CD4-positive, alpha-beta T cell treated with Interferon gamma for 1 hour (primary cell): ENCODE data around the gene DPYD.

Source experiments
- DNase-seq: peaks from one replicate; pipeline ENCODE4 v3.0.0-alpha.2; 2020

Gene DPYD

DNA sequence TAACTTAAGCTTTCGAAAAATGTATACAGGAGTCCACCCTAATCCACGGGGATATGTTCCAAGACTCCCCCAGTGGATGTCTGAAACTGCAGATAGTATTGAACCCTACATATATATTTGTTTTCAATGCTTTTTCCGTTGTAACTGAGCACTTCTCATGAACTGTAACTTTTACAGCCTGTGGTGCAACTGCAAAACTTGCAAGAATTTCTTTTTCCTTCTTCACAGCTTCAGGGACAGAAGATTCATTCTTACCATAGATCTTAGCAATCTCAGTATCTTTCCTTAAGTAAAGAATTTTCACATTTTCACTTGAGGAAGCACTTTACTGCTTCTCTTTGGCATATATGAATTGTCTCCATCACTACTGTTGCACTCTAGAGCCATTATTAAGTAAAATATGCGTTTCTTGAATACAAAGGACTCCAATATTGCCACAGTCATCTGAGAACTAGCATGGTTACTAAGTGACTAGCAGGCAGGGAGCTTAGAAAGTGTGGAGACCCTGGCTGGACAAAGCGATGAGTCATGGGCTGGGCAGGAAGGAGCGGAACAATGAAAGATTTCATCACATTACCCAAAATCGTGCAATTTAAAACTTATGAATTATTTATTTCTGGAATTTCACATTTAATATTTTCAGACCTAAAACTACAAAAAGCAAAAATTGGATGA lies 14.1 kb downstream of the DPYD start:
- DNase-seq = peak; percentile 41

DNA sequence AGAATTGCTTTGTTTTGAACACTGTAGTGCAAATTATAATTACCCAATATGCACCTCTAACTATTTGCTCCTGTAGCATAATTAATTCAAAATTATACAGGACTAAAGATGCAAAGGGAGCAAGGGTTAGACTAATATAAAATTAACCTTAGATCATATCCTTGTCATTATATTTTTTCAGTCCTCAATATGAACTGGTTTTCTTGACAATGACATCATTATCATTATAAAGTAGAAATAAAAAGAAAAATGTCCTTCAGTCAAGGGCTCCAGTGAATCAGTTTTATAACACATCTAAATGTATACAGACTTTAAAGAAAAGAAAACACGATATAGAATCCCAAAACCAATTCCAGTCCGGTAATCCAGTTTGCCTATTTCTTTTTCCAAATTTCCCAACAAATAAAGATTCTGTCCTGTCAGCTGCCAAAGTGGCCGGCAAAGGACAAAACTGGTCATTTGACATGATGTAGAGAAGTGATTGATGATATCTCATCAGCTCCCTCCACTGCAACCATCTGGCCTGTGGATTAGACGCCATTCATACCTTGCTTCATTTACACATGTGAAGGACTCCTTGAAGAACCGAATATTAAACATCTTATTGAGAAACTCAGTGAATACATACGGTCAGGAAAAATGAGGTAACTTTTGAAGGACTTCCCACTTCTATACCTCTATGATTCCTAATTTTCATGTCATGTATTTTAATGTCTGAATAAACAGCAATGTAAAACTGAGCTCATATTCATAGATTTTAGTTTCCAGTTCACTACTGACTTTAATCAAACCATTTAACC lies 15.5 kb downstream of the DPYD start:
- no peak for DNase-seq

- no peak for DNase-seq
Observed at GRCh38 chr1:97904534-97904933, 16.3 kb downstream of the DPYD start.

DNA sequence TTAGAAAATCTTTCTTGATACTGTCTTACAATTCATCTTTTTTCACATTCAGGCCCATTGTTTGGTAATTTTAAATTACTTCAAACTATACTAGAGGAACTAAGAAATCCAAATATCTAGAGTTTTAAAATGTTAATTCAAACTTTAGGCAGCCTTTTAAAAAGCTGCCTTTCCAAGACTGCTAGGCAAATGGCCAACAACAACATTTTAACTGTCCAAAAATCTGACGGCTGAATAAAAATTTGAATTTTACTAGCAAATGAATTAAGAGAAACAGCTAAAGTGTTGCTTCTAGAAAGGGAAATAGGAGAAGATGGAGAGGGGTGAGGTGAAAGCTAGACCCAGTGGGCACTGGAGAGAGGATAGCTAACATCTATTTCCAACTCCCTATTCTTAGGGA lies 17.2 kb downstream of the DPYD start:
- DNase-seq = no peak

GRCh38 chr1:97902067-97902466 lies 18.8 kb downstream of the DPYD start:
- no peak for DNase-seq

DNA sequence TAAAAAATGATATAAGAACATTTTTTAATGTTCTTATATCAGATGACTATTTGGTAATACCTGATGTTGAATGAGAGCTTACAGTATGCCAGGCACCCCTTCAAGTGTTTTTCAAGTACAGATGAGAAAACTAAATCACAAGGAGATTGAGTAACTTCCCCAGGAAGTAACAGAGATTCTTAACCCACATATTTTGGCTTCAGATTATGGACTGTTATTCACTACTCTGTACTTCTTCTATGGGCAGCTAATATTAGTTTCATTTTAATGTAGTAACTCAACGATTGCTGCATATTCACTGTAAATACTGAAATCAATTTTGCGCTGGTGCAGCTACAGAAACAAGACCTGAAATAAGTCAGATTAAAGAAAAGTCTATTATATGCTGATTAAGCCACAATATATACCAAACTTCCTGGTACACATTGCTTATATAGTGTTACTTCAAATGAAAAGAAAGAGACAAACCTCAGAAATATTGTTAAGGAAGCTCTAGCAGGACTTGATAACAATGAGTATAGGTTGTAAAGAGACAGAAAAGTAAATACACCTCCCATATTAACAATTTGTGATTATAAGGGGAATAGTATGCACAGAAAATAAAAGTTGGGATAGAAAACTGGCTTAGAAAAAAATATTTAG lies 19.7 kb downstream of the DPYD start:
- DNase-seq = no peak

- DNase-seq = no peak
Observed at GRCh38 chr1:97898948-97899347, 21.9 kb downstream of the DPYD start.

DNA sequence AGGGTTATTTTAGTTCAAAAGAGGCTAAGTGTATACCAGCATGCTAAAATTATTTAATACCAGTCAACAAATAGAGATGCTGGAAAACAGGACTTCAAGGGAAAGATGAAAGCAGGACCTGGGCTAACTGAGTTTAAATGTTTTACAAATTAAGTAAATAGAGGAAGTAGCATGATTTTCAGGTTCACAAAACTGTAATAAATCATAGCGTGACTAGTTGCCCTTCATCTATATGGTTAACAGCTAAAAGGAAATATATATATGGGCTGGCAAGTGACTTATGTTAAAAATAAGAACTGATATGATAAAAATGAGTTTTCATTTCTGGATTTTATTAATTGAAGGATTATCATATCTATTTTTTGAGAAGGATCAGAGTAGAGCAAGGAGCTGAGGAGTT lies 25.6 kb downstream of the DPYD start:
- DNase-seq = no peak

DNA sequence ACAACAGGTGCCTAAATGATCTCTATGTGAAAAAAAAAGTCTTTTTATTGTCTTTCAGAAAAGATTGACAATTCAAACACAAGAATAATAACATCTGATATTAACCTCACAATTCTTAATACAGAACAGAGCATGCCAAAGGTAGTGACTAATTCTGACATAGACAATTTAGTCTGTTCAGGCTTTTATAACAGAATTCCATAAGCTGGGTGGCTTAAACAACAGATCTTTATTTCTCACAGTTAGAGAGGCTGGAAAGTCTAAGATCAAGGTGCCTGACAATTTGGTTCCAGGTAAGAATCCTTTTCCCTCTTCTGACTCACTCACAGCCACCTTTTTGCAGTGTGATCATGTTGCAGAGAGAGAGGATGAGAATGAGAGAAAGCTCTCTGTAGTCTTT lies 27.0 kb downstream of the DPYD start:
- no peak for DNase-seq

DNA sequence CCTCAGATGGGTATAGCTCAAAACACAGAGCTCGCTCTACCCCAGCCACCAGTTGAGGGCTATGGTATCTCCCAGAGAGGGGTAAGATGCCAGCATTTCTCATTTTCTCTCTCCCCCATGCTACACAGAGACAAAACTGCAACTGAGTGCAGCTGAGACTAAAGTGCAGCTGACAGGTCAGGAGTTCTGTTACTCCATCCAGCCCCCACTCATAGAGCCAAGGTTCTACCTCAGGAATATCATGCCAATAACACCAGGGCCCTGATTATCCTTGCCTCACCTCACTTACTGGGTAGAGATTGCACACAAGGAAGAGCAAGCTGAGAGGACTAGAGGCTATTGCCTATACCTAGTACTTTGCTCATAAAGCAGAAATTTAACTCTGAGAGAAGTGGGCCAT lies 34.6 kb downstream of the DPYD start:
- no peak for DNase-seq

- DNase-seq = no peak
Observed at GRCh38 chr1:97883823-97884222, 37.0 kb downstream of the DPYD start.

GRCh38 chr1:97877307-97877706 lies 43.5 kb downstream of the DPYD start:
- DNase-seq = no peak

GRCh38 chr1:97875996-97876395 lies 44.8 kb downstream of the DPYD start:
- DNase-seq = no peak

DNA sequence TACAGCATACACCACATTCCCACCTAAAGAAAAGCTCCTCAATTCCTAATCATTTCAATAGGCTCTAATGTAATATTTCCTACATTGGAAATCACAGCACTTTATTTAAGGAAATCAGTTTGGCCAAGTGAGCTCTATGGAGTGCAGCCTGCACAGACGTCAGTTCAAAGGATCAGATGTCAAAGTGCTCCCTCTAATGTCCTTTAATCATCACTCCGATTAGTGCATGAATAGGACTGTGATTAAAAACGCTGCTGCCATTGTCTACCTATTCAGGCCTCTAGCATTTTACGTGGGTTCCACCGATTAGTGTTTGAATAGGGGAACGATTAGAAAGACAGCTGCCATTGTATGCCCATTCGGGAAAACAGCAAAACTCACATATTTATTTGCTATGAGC lies 50.2 kb downstream of the DPYD start:
- DNase-seq = no peak

GRCh38 chr1:97869441-97869840 lies 51.4 kb downstream of the DPYD start:
- DNase-seq = no peak

GRCh38 chr1:97867127-97867526 lies 53.7 kb downstream of the DPYD start:
- no peak for DNase-seq

DNA sequence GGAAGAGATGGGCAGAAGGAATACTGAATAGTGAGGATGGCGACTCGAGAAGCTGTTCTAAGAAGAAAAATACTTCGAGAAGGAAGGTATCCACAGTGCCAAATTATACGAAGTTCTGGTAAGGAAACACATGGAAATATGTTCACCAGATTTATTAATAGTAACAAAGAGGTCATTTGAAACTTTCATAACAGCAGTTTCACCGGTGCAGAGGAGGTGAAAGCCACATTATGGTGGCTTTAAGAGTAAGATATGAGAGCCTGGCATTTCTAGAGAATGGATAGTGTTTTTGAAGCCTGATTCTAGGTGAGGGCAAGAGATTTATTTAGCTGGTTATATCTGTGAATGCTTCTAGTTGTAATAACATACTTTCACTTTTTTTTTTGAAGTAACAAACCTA lies 56.2 kb downstream of the DPYD start:
- DNase-seq = no peak

DNA sequence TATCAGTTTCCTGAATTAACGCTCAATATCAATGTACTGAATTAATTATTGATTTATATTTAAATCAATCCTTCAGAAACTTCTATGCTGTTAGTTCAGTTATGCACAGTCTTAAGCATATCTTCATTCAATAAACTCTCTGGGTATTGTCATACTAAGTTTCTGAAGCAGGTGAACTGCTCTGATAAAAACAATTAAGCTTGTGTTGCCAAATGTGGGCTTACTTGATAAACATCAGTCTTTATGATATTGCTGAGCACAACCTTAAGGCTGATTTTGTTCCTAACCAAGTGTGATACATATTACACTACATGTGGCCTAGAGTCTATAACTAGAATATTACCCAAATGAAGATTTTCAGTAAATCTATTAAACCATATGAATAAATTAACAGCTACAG lies 67.6 kb downstream of the DPYD start:
- DNase-seq = no peak

DNA sequence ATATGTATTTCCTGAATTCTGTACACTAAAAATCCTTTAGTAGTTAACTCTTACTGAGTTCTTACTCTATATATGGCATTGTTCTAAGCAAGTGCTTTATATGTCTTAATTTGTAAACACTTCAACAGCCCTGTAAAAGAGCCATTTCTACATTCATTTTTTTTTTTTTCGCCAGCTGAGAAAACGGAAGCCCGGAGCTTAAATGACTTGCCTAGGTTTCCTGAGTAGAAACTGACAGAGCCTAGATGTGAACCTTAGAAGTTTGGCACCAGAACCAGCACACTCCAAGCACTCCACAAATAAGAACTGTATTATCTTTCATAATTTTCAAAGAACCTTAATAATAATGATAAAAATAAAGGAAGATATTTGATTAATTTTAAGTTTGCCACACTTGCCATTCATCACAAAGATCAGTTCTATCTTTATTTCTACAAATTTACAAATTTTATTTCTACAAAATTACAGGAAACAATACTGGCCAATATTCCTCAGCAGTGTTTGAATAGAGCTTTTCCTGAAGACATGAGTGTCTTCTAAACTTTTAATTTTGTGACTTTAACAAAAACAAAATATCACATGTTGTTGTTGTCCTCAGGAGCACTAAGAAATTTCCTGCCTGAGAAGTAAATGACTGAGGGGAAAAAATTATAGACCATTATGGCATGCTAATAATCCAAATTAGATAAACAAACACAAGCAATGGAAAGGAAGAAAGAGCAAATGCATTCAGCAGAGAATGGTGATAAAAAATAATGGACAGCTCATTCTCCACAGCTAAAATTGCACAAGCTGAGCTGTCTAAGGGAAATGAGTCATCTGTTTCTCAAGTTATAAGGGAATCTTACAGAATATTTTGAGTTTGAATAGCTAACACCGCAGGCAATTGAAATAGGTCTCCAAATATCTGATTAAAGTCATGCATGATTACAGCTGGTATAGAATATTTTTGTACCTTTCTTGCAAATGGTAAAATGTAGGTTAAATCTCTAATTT lies 71.2 kb downstream of the DPYD start:
- no peak for DNase-seq

DNA sequence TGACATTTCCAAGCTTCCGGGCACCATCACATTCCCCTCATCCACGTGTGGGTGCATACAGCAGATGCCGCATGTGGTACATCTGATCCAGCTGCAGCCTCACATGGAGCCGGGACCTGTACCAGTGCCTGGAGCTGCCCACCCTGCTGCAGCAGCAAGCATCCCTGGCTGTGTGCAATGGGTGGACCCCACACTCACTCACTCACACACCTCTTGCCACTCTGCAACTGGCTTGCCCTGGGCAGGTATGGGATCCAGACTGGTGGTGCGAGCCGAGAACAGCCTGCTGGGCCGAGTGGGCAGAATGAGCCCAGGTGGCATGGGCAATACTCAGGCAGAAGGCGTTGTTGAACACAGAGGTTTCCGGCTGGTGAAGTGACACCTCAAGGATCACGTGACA lies 75.0 kb downstream of the DPYD start:
- DNase-seq = no peak

DNA sequence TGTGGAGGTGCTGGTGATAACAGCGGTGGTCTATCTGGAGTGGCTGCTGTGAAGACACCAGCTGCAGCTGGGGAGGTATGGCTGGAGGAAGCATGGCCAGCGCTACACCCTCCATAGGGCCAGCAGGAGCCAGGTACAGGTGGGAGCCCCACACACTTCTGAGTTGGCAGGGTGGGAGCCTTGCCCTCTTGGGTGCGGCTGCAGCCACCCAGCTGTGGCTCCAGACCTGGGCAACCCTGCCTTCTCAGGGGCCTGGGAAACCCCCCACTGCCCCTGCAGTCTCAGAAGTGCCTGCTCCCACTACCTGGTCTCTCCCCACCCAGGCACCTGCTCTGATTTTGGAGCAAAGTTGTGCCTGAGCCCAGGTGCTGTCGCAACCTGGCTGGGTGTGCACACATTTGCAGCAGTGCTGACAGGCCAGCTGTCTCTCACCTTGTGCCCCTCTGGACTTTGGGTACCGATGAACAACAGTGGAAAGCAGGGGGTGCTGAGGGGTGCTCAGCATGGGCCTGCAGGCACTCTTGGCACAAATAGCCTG lies 76.2 kb downstream of the DPYD start:
- no peak for DNase-seq

DNA sequence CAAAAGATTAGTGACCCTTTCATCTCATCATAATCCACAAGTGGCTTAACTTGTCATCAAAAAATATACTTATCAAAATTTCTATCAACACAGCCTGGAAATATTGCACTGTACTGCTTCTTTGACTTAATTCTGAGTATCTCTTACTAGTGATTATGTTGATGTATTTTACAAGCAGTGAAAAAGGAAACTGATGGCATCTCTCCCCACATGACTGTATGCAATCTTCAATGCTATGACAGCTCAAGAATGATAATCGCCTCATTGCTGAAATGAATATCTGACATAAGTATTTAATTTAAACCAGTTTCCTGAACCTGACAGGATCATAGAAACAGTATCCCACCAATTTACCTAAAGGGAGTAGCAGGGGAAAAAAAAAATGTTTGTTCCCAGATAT lies 79.5 kb downstream of the DPYD start:
- DNase-seq = no peak

GRCh38 chr1:97837161-97837560 lies 83.7 kb downstream of the DPYD start:
- no peak for DNase-seq
